ENCODE measurements around the gene EMC7.
"Not testable (repeated sequence)": the region's sequence is repeated elsewhere in the genome, so short reads cannot be mapped to it uniquely, and the experiment has no call there.

The EMC7 gene

DNA sequence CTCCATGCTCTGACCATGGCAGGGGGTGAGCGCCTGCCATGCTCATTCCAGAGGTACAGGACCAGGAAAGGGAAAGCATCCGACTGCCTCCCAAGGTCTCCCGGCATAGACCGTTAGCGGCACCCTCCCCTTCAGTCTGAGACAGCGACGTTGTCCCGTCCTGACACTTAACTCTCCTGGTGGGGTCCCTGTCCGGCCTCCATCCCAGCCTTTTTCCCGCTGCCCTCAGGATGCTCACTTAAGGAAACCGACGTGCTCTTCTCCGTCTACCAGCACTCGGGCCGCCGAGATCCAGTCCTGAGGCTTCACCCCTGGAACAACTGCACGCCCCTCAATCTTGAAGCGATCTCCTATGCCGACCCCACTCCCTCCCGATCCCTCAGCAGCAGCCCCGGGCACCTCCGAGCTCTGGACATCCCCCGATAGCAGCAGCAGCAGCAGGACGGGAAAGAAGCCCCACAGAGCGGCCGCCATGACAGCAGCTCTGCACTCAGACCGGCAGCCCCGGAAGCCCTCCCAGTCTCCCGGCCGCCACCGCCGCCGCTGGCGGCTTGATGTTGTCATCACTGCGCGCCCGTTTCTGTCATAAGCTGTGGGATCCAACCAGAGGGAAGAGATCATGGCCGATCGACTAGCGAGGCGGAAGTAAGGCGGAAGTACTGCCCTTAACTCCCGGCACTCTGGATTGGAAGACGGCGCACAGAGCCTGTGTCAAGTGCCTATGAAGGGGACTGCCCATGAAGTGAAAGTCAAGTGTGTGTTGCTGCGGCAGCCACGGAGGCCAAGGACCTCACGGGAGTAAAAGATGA is at the start of gene EMC7, which contains the start of gene PGBD4:
Gene EMC7 (minus strand): TSS at position 497 of the 809 bp plus-strand sequence. CDS start 23 bp downstream, at position 474.
Gene PGBD4 (plus strand): TSS at position 718 of the 809 bp plus-strand sequence. CDS start 449 bp downstream, outside the sequence.
- DNase-seq, result peak; percentile 99

DNA sequence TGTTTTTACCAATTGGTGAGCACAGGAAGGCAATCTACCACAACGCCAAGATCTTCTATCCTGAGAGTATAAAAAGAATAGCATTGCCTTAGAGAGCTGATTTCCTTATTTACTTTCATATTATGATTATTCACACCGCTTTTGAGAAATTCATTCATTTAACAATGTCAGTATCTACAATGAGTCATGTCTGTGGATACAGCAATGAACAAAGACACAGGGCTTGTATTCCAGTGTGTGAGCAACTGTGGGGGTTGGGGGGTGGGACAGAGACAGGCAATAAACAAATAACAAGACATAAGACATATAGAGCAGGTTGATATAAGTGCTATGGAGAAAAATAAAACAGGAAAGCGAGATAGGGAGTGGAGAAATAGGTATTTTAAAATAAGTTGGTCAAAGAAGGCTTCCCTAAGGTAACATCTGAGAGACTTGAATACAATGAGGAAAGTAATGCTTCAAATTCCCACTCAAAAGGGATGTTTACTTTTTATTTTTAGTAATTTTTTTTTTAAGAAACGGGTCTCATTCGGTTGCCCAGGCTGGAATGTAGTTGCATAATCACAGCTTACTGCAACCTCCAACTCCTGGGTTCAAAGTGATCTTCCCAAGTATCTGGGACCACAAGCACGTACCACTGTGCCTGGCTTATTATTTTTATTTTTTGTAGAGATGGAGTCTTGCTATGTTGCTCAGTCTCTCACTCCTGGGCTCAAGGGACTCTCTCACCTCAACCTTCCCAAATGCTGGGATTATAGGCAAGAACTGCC is 45.9 kb upstream of the EMC7 start:
- no peak for DNase-seq

DNA sequence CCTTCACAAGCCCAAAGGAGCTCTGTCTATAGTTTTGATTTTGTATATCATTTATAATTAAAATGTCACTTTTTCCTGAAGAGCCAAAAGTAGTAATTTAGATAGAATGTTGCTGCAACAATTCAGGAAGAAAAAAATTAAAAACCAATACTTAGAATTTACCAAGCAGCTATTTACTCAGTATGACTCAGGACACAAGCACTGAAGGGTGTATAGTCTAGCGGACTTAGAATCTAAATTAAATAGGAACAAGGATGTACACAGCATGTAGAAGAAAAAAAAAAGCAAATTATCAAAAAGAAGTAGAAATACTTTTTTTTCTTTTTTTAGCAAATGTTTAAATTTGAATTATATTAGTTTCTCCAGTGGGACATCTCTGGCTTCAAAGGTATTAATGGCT is 31.8 kb upstream of the EMC7 start:
- no peak for DNase-seq

DNA sequence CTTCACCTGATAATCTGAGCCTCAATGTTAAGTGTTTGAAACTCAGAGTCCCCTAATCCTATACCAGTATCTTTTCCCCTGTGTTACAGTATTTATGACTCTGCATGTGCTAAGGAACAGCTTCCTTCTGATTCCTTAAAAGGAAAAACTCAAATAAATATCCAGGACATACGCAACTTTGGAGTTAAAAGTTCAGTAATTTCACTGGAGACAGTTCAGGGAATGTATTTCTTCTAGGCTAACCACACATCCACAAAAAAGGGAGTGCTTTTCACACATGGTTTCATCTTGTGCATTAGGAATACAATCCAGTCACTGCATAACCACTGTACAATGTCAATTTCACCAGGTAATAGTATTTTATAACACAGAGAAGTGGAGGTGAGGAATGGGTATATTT is 31.2 kb upstream of the EMC7 start:
- no peak for DNase-seq

DNA sequence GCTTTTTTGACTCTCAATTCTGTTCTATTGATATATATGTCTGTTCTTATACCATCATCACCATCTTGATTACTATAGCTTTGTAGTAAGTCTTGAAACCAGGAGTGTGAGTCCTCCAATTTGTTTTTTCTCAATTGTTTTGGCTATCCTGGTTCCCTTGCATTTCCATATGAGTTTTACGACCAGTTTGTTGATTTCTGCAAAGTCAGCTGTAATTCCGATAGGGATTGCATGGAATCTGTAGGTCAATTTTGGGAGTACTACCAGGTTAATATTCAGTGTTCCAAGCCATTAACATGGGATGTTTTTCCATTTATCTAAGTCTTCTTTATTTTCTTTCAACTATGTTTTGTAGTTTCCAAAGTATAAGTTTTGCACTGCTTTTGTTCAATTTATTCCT is 27.2 kb upstream of the EMC7 start:
- no peak for DNase-seq

DNA sequence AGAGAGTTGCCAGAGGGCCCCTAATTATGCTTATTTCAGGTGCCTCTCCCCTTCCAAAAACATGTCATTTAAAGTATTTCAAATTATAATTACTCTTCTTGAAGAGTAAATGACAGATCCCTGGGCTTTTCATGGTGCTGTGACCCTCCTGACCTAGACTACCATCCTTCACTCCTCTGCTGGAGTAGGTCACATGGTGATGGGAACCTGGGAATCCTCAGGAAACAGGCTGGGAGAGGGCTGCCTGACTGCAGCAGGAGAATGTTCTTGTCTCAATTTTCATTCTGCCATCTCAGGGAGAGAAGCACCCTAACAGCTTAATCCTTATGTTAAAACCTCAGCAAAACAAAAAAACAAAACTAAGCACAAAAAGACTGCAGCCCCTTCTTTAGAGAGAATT is 24.9 kb upstream of the EMC7 start:
- no peak for DNase-seq

DNA sequence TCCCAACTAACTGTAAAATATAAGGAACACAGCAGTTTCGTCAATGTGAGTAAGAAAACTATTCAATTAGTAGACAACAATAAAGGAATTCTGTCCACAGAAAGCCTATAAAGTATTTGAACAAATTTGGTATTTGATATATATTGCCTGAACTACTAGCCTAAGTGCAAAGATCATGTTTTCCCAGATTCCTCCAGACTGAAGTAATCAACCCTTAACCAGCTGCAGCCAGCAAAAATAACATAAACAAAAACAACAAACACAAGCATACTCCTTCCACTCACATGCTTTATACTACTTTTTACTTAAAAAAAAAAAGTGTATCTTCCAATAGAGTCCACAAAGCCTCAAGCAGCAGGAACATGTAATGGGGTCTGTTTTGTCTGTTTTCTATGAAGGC is 24.3 kb upstream of the EMC7 start:
- DNase-seq, result no peak

DNA sequence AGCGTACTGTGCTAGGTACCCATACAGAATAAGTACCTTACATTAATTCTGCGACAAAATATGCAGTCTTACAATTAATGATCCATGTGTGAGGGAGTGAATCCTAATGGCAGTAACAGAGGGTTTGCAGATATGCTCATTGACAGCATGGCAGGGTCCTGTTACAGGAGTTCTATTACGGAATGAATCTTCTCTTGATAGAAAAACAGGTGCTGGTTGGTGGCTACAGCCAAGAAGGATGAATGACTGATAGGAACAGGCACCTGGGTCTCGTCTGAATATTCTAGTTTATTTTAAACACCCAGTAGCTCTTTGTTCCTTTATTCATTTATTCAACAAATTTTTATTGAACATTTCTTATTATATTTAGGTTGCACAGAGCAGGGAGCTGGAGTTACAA is 23.0 kb upstream of the EMC7 start:
- no peak for DNase-seq

DNA sequence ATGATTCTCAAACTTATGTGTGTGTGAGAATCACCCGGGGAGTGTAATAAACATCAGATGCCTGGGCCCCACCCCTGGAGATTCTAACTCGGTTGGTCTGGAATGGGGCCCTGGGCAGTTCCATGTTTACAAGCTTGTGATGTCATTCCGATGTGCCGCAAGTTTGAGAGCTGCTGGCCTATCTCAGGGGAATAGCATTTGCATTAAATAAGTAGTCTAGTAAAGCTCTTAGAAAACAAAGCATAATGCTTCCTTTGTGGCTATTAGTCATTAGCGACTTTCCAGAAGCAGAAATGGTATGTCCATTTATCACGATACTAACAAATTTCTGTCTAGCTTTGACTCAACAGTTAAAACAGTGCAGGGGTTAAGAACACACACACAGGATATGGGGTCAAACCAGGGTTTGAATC is 21.1 kb upstream of the EMC7 start:
- DNase-seq, result no peak

DNA sequence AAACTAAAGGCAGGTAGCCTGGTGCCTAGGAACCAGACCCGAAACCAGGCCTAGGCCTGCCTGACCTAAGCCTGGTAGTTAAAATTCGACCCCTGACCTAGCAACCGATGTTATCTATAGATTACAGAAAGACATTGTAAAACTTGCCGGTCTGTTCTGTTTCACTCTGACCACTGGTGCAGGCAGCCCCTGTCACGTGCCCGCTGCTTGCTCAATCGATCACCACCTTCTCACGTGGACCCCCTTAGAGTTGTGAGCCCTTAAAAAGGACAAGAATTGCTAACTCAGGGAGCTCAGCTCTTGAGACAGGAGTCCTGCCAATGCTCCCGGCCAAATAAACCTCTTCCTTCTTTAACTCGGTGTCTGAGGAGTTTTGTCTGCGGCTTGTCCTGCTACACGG is 20.1 kb upstream of the EMC7 start:
- DNase-seq, result not testable (repeated sequence)

DNA sequence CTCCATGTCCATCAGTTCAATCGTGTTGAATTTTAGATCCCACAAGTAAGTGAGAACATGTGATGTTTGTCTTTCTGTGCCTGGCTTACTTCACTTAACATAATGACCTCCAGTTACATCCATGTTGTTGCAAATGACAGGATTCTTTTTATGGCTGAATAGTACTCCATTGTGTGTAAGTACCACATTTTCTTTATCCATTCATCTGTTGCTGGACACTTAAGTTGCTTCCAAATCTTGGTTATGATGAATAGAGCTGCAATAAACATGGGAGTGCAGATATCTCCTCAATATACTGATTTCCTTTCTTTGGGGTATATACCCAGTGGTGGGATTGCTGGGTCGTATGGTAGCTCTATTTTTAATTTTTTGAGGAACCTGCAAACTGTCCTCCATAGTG is 18.8 kb upstream of the EMC7 start:
- not testable (repeated sequence) for DNase-seq

DNA sequence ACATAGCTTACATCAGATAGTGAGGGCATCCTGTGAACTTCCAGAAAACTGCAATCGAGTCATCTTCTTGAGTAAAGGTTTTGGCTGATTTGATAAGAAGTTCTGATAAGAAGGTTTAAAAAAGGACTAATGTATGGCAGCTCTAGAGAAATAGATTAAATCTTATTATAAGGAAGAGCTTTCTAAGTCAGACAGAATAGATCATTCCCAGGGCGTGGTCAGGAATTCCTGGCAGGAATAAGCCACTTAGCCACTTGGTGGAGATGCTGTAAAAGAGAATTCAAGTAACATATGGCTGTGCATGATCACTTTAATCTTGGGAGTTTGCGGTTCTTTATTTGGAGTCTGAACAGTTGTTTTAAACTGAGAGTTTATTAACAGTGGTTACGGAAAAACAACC is 17.6 kb upstream of the EMC7 start:
- DNase-seq, result no peak

DNA sequence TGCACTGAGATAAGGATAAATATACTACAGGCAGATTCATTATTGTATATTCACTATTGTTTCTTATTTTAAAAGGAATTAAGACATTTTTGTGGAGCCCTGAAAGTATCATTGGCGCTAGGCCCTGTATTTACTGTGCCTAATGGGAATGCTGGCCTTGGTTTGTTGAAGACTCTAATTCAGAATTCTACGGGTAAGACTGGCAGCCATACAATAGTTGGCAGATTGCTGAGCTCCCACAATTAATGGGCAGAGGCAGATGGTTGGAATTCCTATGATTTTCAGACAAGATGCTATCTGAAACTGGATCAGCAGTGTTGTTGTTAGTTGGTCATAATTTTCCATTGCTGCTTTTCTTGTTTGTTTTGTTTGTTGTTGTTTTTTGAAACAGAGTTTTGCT is 15.0 kb upstream of the EMC7 start:
- DNase-seq, result no peak

DNA sequence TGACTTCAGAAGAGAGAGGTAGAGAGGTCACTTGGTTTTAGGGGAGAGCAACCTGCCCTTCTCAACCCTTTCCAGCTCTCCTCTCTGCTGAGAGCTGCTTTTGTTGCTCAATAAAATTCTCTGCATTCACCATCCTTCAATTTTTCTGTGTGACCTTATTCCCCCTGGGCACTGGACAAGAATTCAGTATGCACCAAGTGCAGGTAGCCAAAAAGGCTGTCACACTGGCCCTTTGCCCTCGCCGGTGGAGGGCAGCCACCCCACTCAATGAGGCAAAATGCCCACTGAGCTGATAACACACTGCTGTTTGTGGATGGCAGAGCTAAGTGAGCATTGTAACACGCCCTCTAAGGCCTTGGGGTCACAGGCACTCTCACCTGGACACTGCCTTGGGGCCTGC is 13.1 kb upstream of the EMC7 start:
- DNase-seq, result no peak

DNA sequence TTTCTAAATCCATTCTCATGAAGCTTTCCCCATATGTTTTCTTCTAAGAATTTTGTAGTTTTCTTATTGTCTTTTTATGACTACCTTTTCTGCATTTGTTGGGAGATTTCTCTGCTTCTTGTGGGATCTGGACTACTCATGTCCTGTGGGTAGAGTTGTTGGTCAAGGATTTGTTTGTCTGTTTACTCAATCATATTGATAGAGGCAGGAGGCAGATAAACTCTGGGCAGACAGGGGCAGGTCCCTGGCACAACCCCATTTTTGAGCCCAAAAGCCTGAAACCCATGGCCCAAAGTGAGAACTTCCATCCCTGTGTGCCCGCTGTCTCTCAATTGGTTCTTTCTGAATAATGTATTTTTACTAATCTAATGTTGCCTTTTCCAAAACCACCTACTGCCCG is 12.6 kb upstream of the EMC7 start:
- no peak for DNase-seq

DNA sequence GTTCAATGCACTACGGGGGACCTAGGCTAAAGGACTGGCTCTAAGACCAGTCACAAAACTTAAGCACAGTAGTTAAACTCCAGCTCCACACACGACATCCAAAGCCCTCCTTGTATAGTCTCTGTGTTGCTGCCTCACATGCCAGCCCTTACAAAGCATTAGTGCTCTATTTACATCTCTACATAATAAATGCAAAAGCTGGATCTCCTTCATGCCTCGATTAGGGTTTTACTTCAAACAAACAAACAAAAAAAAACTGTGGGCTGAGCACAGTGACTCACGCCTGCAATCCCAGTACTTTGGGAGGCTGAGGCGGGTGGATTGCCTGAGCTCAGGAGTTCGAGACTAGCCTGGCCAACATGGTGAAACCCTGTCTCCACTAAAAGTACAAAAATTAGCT is 9.8 kb upstream of the EMC7 start:
- no peak for DNase-seq

DNA sequence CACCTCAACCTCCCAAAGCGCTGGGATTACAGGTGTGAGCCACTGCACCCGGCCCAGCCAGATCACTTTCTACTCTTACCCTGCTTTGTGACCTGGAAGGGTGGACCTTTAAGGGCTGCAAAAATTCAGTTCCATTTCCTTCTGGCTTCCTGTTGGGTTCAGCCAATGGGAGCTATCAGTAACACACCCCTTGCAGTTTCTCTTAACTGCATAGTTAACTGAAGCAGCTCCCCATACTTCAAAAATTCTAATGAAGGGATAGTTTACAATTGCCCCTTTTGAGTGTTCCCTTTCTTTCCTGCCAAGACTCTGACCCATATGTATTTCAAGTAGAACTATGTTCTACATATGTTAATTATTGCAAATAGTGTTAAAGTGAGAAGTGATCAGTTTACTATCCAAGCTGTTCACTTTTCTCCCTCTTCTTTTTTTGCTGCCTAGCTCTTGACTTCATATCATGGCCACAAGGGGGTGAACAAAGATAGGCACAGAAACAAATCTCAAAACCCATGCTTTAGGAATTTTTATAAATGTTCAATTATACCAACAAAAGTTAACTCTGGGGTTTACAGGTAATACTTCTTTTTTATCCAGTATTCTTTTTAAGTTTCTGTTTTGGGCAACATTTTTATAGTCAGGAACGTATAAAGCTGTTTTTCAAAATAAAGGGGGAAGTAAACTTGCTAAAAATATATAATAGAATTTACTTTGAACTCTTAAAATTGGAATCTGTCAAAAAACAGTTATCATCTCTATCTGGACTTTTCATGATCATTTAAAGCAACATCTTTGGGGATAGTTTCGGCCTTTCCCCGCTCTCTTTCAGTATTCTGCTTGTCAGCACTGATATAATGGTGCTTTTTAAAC is 8.4 kb upstream of the EMC7 start:
- DNase-seq, result peak in 1 of 2 donors; percentile 34

DNA sequence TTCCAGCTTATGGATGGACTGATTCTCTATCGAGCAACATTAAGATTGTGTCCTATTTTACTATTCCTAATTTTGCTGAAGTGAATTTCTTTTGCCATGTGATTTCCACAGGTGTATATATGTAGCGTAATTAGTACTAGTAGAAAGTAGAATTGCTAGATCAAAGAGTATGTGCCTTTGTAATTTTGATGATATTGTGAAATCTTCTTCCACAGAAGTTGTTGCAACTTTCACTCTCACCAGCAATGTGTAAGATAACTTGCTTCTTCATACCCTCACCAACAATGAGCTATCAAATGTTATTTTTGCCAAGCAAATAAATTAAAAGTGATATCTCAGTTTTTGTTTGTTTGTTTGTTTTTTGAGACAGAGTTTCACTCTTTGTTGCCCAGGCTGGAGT is 5.7 kb upstream of the EMC7 start:
- no peak for DNase-seq

DNA sequence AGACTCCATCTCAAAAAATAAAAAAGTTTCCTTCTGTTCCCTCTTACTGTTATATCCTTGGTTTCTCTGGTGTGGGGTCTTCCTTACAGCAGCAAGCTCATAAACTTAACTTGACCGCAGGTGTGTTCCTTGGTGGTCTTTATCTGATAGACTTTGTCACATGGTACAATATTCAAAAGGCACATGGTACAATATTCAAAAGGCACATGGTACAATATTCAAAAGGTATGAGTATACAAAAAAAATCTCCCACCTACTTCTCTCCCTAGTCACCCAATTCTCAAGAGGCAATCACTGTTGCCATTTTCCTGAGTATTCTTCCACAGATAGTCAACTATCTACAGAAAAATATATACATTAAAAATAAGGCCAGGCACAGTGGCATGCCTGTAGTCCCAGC is 4.8 kb upstream of the EMC7 start:
- no peak for DNase-seq

DNA sequence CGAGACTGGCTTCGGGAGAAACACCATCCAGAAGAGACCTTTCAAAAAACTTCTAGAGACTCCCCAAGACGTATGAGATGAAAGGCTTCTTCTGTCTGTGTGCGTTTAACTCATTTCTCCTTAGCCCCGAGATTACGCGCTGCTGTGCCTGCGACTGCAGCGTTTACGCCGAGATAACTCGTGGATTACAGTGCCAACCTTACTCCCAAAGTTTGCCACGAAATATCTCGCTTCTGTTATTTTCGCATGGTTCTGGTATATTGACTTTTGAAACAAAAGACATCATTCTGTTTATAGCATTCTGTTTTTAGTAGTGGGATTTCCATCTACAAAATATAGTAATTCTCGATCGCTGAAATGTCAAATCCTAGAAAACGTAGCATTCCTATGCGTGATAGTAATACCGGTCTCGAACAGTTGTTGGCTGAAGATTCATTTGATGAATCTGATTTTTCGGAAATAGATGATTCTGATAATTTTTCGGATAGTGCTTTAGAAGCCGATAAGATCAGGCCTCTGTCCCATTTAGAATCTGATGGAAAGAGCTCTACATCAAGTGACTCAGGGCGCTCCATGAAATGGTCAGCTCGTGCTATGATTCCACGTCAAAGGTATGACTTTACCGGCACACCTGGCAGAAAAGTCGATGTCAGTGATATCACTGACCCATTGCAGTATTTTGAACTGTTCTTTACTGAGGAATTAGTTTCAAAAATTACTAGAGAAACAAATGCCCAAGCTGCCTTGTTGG is 688 bp upstream of the EMC7 start:
- DNase-seq, result no peak

DNA sequence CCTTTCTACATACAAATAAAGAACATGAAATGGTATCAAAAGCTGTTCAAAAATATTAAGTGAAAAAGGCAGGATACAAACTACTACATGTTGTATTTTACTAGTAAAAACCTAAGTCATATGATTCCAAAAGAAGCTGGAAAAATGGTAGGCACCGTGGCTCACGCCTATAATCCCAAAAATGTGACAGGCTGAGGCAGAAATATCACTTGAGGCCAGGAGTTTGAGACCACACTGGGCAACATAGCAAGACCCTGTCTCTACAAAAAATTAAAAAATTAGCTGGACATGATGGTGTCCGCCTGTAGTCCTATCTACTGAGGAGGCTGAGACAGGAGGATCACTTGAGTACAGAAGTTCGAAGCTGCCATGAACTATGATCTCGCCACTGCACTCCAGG is 1.7 kb downstream of the EMC7 start:
- no peak for DNase-seq

DNA sequence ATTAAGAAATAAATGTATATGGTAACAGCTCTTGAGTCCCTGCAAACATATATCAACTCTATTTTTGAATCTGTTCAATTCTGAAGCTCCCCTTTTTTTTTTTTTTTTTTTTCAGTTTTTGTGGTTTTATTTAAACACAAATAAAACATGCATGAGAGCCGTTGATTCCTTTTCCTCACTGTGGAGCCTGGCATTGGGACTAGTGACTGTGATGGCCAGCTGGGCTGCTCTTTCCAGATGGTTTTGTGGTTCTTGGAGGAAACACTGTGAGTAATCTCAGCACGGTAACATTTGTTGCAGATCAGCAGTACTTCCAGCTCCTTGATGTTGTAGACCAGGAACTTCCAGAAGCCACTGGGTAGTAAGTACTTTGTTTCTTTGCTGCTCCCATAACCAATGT is 15.9 kb downstream of the EMC7 start:
- no peak for DNase-seq

DNA sequence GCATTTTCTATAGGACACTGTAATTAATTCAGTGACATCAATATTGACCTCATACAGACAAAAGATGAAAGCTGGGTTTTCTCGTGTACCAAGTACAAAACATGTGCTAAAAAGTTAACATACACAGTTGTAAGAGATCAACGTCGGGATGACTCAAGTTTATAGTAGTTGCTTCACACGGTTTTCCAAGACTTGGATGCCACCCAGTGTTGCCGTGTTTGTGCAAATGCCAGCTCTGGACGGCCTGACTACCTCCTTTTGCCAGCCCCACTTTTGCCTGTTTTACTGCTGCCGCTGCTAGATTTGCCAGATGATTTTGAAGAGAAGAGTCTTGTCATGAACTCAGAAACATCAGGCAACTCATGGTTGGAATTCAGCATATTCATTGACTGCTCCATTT is 17.6 kb downstream of the EMC7 start:
- no peak for DNase-seq
